CD8-positive, alpha-beta memory T cell (primary cell): ENCODE measurements around the gene SLC22A1. TPM values are rescaled to one million over a fixed set of nuclear protein-coding genes. Genes with fewer than 3 reads are reported as not detected.
A peak's percentile ranks its signal among the peaks of the same experiment; 100 is the strongest.

Experiments used
- CTCF ChIA-PET: fragments of 350-600 bp; sonication (Branson Sonifier 250); formaldehyde crosslinking; loops from one replicate; lab custom pipeline; 2021; ENCODE audit warnings: antibody characterized with exemption; lab: Charles Lee
- POLR2A ChIA-PET: fragments of 350-600 bp; sonication (Branson Sonifier 250); formaldehyde crosslinking; loops from one replicate; lab custom pipeline; 2021; ENCODE audit warnings: antibody characterized with exemption; lab: Charles Lee
- DNase-seq, 5 donors: peaks; one replicate each; pipeline versions ENCODE4 v3.0.0 to v3.0.0-alpha.2; 2020 to 2022; ENCODE audit warnings: mixed read lengths in 1 of 5
- H3K27ac ChIP-seq: one replicate; pipeline ENCODE4 v1.7.0; 2013; ENCODE audit warnings: low read depth, mild to moderate bottlenecking, low read length, moderate library complexity
- H3K27me3 ChIP-seq: 2 replicates; pipeline ENCODE4 v1.7.0; 2013; ENCODE audit warnings: low read length, mild to moderate bottlenecking; ENCODE audit not compliant: insufficient read depth, poor library complexity, severe bottlenecking
- H3K36me3 ChIP-seq: 2 replicates; pipeline ENCODE4 v1.7.0; 2013; ENCODE audit warnings: mild to moderate bottlenecking, low read length, moderate library complexity; ENCODE audit not compliant: insufficient read depth
- H3K4me1 ChIP-seq: 2 replicates; pipeline ENCODE4 v1.7.0; 2013; ENCODE audit warnings: mild to moderate bottlenecking, low read length, moderate library complexity; ENCODE audit not compliant: insufficient read depth
- H3K4me3 ChIP-seq: 2 replicates; pipeline ENCODE4 v1.7.0; 2013; ENCODE audit warnings: mild to moderate bottlenecking, low read length
- H3K9me3 ChIP-seq: 2 replicates; pipeline ENCODE4 v1.7.0; 2013; ENCODE audit warnings: mild to moderate bottlenecking, low read length
- H3K27ac Mint-ChIP-seq, 8 donors: one replicate each; pipeline ENCODE4 v1.8.0; 2020 to 2021; ENCODE audit warnings: mixed read lengths in 8 of 8, mild to moderate bottlenecking in 6 of 8, inconsistent platforms in 3 of 8, moderate library complexity in 3 of 8
- H3K27me3 Mint-ChIP-seq, 2 donors: one replicate each; pipeline ENCODE4 v1.8.0; 2020 to 2021; ENCODE audit warnings: mixed read lengths in 2 of 2, mild to moderate bottlenecking in 1 of 2, moderate library complexity in 1 of 2
- H3K36me3 Mint-ChIP-seq, 3 donors: one replicate each; pipeline ENCODE4 v1.8.0; 2020 to 2021; ENCODE audit warnings: mixed read lengths in 3 of 3, inconsistent platforms in 1 of 3, mild to moderate bottlenecking in 1 of 3
- H3K4me1 Mint-ChIP-seq, 3 donors: one replicate each; pipeline ENCODE4 v1.8.0; 2020 to 2021; ENCODE audit warnings: mixed read lengths in 3 of 3, inconsistent platforms in 1 of 3, mild to moderate bottlenecking in 1 of 3
- H3K4me3 Mint-ChIP-seq, 7 donors: one replicate each; pipeline ENCODE4 v1.8.0; 2020 to 2021; ENCODE audit warnings: mixed read lengths in 7 of 7, mild to moderate bottlenecking in 6 of 7, moderate library complexity in 4 of 7, inconsistent platforms in 2 of 7
- H3K9me3 Mint-ChIP-seq, 5 donors: one replicate each; pipeline ENCODE4 v1.8.0; 2020 to 2022; ENCODE audit warnings: mixed read lengths in 5 of 5, mild to moderate bottlenecking in 3 of 5, moderate library complexity in 2 of 5, inconsistent platforms in 1 of 5
- polyA plus RNA-seq: library from polyadenylated mRNA; unstranded; fragments of 300-500 nt; fragmentation: Illumina TruSeq; gene quantifications from one replicate; pipeline ENCODE4 v1.2.3, GENCODE V29; 2021
- total RNA-seq, 2 experiments: library from RNA; stranded (reverse); gene quantifications; one replicate each; pipeline ENCODE4 v1.2.3, GENCODE V29; 2021

The SLC22A1 gene
- total and polyA plus RNA-seq, 3 experiments from 2014 or later, result 0.13 to 0.49 (median 0.22) TPM

- DNase-seq, result no peak
- ChIA-PET POLR2A (no interaction called here), CTCF (no interaction called here)
- Mint-ChIP-seq H3K4me3 (no peak overlapping the region), H3K9me3 (peaks cover 3 to 10% (median 3%) of the 10 kb centered on the region in 5 donors), H3K27me3 (peaks cover 0 to 1% of the 10 kb centered on the region in 2 donors), H3K4me1 (no peaks in the 10 kb centered on the region), H3K27ac (no peak overlapping the region), H3K36me3 (peaks cover 2 to 23% (median 4%) of the 10 kb centered on the region in 3 donors)
- Histone ChIP-seq H3K36me3 (no peaks in the 10 kb centered on the region), H3K27ac (no peak overlapping the region), H3K27me3 (no peaks in the 10 kb centered on the region), H3K9me3 (no peaks in the 10 kb centered on the region), H3K4me1 (no peaks in the 10 kb centered on the region), H3K4me3 (no peak overlapping the region)
Measured at GRCh38 chr6:160147146-160147536, 25.5 kb downstream of the SLC22A1 start.

GRCh38 chr6:160154471-160154870 is 32.9 kb downstream of the SLC22A1 start:
- no peak for DNase-seq
- peaks cover 6 to 17% (median 9%) of the 10 kb centered on the region in 5 donors for H3K9me3 Mint-ChIP-seq
- CTCF ChIA-PET, result no interaction called here
- POLR2A ChIA-PET, result no interaction called here
- no peak overlapping the region for H3K27ac Mint-ChIP-seq
- peaks cover 1 to 27% (median 1%) of the 10 kb centered on the region in 3 donors for H3K36me3 Mint-ChIP-seq
- Histone ChIP-seq H3K4me3 (no peak overlapping the region), H3K36me3 (no peaks in the 10 kb centered on the region), H3K27ac (no peak overlapping the region), H3K4me1 (no peaks in the 10 kb centered on the region), H3K9me3 (no peaks in the 10 kb centered on the region), H3K27me3 (no peaks in the 10 kb centered on the region)
- H3K4me1 Mint-ChIP-seq, result no peaks in the 10 kb centered on the region
- peaks cover 0 to 3% of the 10 kb centered on the region in 2 donors for H3K27me3 Mint-ChIP-seq
- H3K4me3 Mint-ChIP-seq, result no peak overlapping the region

- H3K27me3 ChIP-seq, result no peaks in the 10 kb centered on the region
- no peak overlapping the region for H3K4me3 Mint-ChIP-seq
- no peaks in the 10 kb centered on the region for H3K9me3 ChIP-seq
- H3K27me3 Mint-ChIP-seq, result peaks cover 0 to 3% of the 10 kb centered on the region in 2 donors
- H3K27ac ChIP-seq, result no peak overlapping the region
- ChIA-PET CTCF (no interaction called here), POLR2A (no interaction called here)
- H3K4me1 ChIP-seq, result no peaks in the 10 kb centered on the region
- peaks cover 1 to 21% (median 3%) of the 10 kb centered on the region in 3 donors for H3K36me3 Mint-ChIP-seq
- H3K4me3 ChIP-seq, result no peak overlapping the region
- H3K9me3 Mint-ChIP-seq, result peaks cover 3 to 12% (median 9%) of the 10 kb centered on the region in 5 donors
- DNase-seq, result no peak
- no peaks in the 10 kb centered on the region for H3K36me3 ChIP-seq
- H3K4me1 Mint-ChIP-seq, result no peaks in the 10 kb centered on the region
- no peak overlapping the region for H3K27ac Mint-ChIP-seq
Measured at GRCh38 chr6:160156842-160157241, 35.2 kb downstream of the SLC22A1 start.

- H3K27ac ChIP-seq, result no peak overlapping the region
- H3K27me3 ChIP-seq, result no peaks in the 10 kb centered on the region
- ChIA-PET POLR2A (no interaction called here), CTCF (no interaction called here)
- H3K4me1 ChIP-seq, result no peaks in the 10 kb centered on the region
- Mint-ChIP-seq H3K27ac (peak overlapping the region in 1 of 8 donors; percentile 3), H3K9me3 (peaks cover 0 to 7% (median 4%) of the 10 kb centered on the region in 5 donors), H3K36me3 (peaks cover 0 to 9% (median 1%) of the 10 kb centered on the region in 3 donors), H3K4me3 (no peak overlapping the region), H3K27me3 (peaks cover 4 to 9% of the 10 kb centered on the region in 2 donors), H3K4me1 (no peaks in the 10 kb centered on the region)
- no peak overlapping the region for H3K4me3 ChIP-seq
- DNase-seq, result no peak
- H3K9me3 ChIP-seq, result no peaks in the 10 kb centered on the region
- H3K36me3 ChIP-seq, result no peaks in the 10 kb centered on the region
Measured at GRCh38 chr6:160160450-160160849, 38.8 kb downstream of the SLC22A1 start.

GRCh38 chr6:160160929-160161646 is 39.5 kb downstream of the SLC22A1 start:
- Mint-ChIP-seq H3K9me3 (peaks cover 0 to 7% (median 4%) of the 10 kb centered on the region in 5 donors), H3K27ac (peak overlapping the region in 1 of 8 donors; percentile 12)
- no peaks in the 10 kb centered on the region for H3K9me3 ChIP-seq

GRCh38 chr6:160161647-160161986 is 40.0 kb downstream of the SLC22A1 start:
- Mint-ChIP-seq H3K9me3 (peaks cover 0 to 7% (median 4%) of the 10 kb centered on the region in 5 donors), H3K27me3 (peaks cover 4 to 9% of the 10 kb centered on the region in 2 donors), H3K4me3 (no peak overlapping the region), H3K4me1 (no peaks in the 10 kb centered on the region), H3K27ac (no peak overlapping the region), H3K36me3 (peaks cover 0 to 9% (median 1%) of the 10 kb centered on the region in 3 donors)
- Histone ChIP-seq H3K9me3 (no peaks in the 10 kb centered on the region), H3K27me3 (peaks cover 3% of the 10 kb centered on the region), H3K36me3 (no peaks in the 10 kb centered on the region), H3K4me3 (no peak overlapping the region), H3K27ac (no peak overlapping the region), H3K4me1 (no peaks in the 10 kb centered on the region)
- CTCF ChIA-PET, result no interaction called here
- POLR2A ChIA-PET, result no interaction called here
- DNase-seq, result no peak

More at GRCh38 chr6:160160929-160161646, 39.5 kb downstream of the SLC22A1 start:
- Histone ChIP-seq H3K27me3 (no peaks in the 10 kb centered on the region), H3K4me3 (no peak overlapping the region), H3K27ac (no peak overlapping the region), H3K4me1 (no peaks in the 10 kb centered on the region), H3K36me3 (no peaks in the 10 kb centered on the region)
- H3K4me1 Mint-ChIP-seq, result no peaks in the 10 kb centered on the region
- POLR2A ChIA-PET, result no interaction called here
- H3K4me3 Mint-ChIP-seq, result no peak overlapping the region
- DNase-seq, result no peak
- H3K27me3 Mint-ChIP-seq, result peaks cover 4 to 9% of the 10 kb centered on the region in 2 donors
- CTCF ChIA-PET, result no interaction called here
- peaks cover 0 to 9% (median 1%) of the 10 kb centered on the region in 3 donors for H3K36me3 Mint-ChIP-seq

GRCh38 chr6:160162030-160162566 is 40.5 kb downstream of the SLC22A1 start:
- DNase-seq, result no peak
- Mint-ChIP-seq H3K36me3 (peaks cover 0 to 9% (median 1%) of the 10 kb centered on the region in 3 donors), H3K27ac (no peak overlapping the region), H3K4me1 (no peaks in the 10 kb centered on the region), H3K9me3 (peaks cover 0 to 7% (median 4%) of the 10 kb centered on the region in 5 donors), H3K4me3 (no peak overlapping the region), H3K27me3 (peaks cover 4 to 12% of the 10 kb centered on the region in 2 donors)
- POLR2A ChIA-PET, result no interaction called here
- H3K27me3 ChIP-seq, result peaks cover 5% of the 10 kb centered on the region
- no peaks in the 10 kb centered on the region for H3K9me3 ChIP-seq
- no peak overlapping the region for H3K4me3 ChIP-seq
- H3K36me3 ChIP-seq, result no peaks in the 10 kb centered on the region
- CTCF ChIA-PET, result no interaction called here
- no peaks in the 10 kb centered on the region for H3K4me1 ChIP-seq
- H3K27ac ChIP-seq, result no peak overlapping the region

- H3K9me3 Mint-ChIP-seq, result peaks cover 0 to 7% (median 4%) of the 10 kb centered on the region in 5 donors
- no peak overlapping the region for H3K4me3 ChIP-seq
- DNase-seq, result no peak
- peak overlapping the region in 1 of 8 donors; percentile 69 for H3K27ac Mint-ChIP-seq
- no peak overlapping the region for H3K27ac ChIP-seq
- ChIA-PET POLR2A (no interaction called here), CTCF (no interaction called here)
- H3K4me3 Mint-ChIP-seq, result no peak overlapping the region
- peaks cover 6% of the 10 kb centered on the region for H3K27me3 ChIP-seq
- H3K36me3 Mint-ChIP-seq, result peaks cover 0 to 9% (median 1%) of the 10 kb centered on the region in 3 donors
- H3K4me1 ChIP-seq, result no peaks in the 10 kb centered on the region
- H3K4me1 Mint-ChIP-seq, result no peaks in the 10 kb centered on the region
- H3K27me3 Mint-ChIP-seq, result peaks cover 2 to 20% of the 10 kb centered on the region in 2 donors
- H3K9me3 ChIP-seq, result no peaks in the 10 kb centered on the region
- H3K36me3 ChIP-seq, result no peaks in the 10 kb centered on the region
Measured at GRCh38 chr6:160163425-160163824, 41.8 kb downstream of the SLC22A1 start.
